Measurements from ENCODE around the gene FNDC3B.

The FNDC3B gene

GRCh38 chr3:172070802-172071201 is 31.4 kb downstream of the FNDC3B start (continued):
- TF ChIP-seq, protein P1, sequence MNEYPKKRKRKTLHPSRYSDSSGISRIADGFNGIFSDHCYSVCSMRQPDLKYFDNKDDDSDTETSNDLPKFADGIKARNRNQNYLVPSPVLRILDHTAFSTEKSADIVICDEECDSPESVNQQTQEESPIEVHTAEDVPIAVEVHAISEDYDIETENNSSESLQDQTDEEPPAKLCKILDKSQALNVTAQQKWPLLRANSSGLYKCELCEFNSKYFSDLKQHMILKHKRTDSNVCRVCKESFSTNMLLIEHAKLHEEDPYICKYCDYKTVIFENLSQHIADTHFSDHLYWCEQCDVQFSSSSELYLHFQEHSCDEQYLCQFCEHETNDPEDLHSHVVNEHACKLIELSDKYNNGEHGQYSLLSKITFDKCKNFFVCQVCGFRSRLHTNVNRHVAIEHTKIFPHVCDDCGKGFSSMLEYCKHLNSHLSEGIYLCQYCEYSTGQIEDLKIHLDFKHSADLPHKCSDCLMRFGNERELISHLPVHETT (tag by site-specific recombination; IDR thresholded peaks at IDR 0.05), result no peak

- H3K27ac ChIP-seq (ENCODE audit: extremely low read depth, low read depth, low read length), result no peak overlapping the region
- H3K9me3 ChIP-seq (ENCODE audit: control insufficient read depth, insufficient read depth, low read depth, low read length), result no peaks in the 10 kb centered on the region
- ChIA-PET CTCF (no interaction called here), POLR2A (no interaction called here)
- TF ChIP-seq ZNF645 (tag by site-specific recombination; IDR thresholded peaks at IDR 0.05), result no peak
- no peak for TF ChIP-seq KLF9 (tag by site-specific recombination; IDR thresholded peaks at IDR 0.05; ENCODE audit: low read depth)
- no peak for TF ChIP-seq ZNF621 (tag by site-specific recombination; IDR thresholded peaks at IDR 0.05)
- TF ChIP-seq ZSCAN16 (tag by site-specific recombination; IDR thresholded peaks at IDR 0.05), result no peak
- no peak for TF ChIP-seq MZF1 (tag by site-specific recombination; IDR thresholded peaks at IDR 0.05; ENCODE audit: borderline replicate concordance)
- TF ChIP-seq ZNF777 (tag by site-specific recombination; IDR thresholded peaks at IDR 0.05; ENCODE audit: borderline replicate concordance), result no peak
- no peak for TF ChIP-seq ZIC2 (tag by site-specific recombination; IDR thresholded peaks at IDR 0.05)
- no peak for TF ChIP-seq ZBTB21 (tag by site-specific recombination; IDR thresholded peaks at IDR 0.05)
- TF ChIP-seq ZNF48 (tag by site-specific recombination; IDR thresholded peaks at IDR 0.05), result no peak
- no peaks in the 10 kb centered on the region; the same call in none of the 2 replicates for H3K4me1 ChIP-seq (ENCODE audit: control insufficient read depth, insufficient read depth, low read length)
- no peaks in the 10 kb centered on the region for H3K36me3 ChIP-seq (ENCODE audit: control insufficient read depth in 2 of 2, insufficient read depth in 1 of 2, low read length in 2 of 2)
- no peak overlapping the region for H3K4me3 ChIP-seq (ENCODE audit: low read depth, low read length)
These were observed 32.5 kb downstream of the FNDC3B start for GRCh38 chr3:172071780-172072330.

- POLR2A ChIA-PET, result no interaction called here
- no peaks in the 10 kb centered on the region; the same call in 1 of the 2 replicates for H3K4me1 ChIP-seq (ENCODE audit: control insufficient read depth, insufficient read depth, low read length)
- TF ChIP-seq ZNF645 (tag by site-specific recombination; IDR thresholded peaks at IDR 0.05) (no peak), GLIS1 (tag by site-specific recombination; IDR thresholded peaks at IDR 0.05) (no peak), ZNF514 (tag by site-specific recombination; IDR thresholded peaks at IDR 0.05) (no peak), BCL11B (tag by site-specific recombination; IDR thresholded peaks at IDR 0.05; ENCODE audit: low read depth) (no peak), GLI4 (tag by site-specific recombination; IDR thresholded peaks at IDR 0.05) (no peak), ZXDB (tag by site-specific recombination; IDR thresholded peaks at IDR 0.05) (no peak)
- TF ChIP-seq, protein P2, sequence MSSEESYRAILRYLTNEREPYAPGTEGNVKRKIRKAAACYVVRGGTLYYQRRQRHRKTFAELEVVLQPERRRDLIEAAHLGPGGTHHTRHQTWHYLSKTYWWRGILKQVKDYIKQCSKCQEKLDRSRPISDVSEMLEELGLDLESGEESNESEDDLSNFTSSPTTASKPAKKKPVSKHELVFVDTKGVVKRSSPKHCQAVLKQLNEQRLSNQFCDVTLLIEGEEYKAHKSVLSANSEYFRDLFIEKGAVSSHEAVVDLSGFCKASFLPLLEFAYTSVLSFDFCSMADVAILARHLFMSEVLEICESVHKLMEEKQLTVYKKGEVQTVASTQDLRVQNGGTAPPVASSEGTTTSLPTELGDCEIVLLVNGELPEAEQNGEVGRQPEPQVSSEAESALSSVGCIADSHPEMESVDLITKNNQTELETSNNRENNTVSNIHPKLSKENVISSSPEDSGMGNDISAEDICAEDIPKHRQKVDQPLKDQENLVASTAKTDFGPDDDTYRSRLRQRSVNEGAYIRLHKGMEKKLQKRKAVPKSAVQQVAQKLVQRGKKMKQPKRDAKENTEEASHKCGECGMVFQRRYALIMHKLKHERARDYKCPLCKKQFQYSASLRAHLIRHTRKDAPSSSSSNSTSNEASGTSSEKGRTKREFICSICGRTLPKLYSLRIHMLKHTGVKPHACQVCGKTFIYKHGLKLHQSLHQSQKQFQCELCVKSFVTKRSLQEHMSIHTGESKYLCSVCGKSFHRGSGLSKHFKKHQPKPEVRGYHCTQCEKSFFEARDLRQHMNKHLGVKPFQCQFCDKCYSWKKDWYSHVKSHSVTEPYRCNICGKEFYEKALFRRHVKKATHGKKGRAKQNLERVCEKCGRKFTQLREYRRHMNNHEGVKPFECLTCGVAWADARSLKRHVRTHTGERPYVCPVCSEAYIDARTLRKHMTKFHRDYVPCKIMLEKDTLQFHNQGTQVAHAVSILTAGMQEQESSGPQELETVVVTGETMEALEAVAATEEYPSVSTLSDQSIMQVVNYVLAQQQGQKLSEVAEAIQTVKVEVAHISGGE (tag by site-specific recombination; conservative IDR thresholded peaks at IDR 0.05; ENCODE audit: low read depth), result no peak
- no peak overlapping the region for H3K4me3 ChIP-seq (ENCODE audit: low read depth, low read length)
- H3K36me3 ChIP-seq (ENCODE audit: control insufficient read depth in 2 of 2, insufficient read depth in 1 of 2, low read length in 2 of 2), result no peaks in the 10 kb centered on the region
- H3K9me3 ChIP-seq (ENCODE audit: control insufficient read depth, insufficient read depth, low read depth, low read length), result no peaks in the 10 kb centered on the region
- no peak overlapping the region for H3K27ac ChIP-seq (ENCODE audit: extremely low read depth, low read depth, low read length)
- CTCF ChIA-PET, result no interaction called here
These were observed 33.2 kb downstream of the FNDC3B start for GRCh38 chr3:172072543-172072942.
